GM21717 (cell line): ENCODE measurements around the gene TRPM2.
"Not testable (repeated sequence)": the region's sequence is repeated elsewhere in the genome, so short reads cannot be mapped to it uniquely, and the experiment has no call there.

ENCODE experiments used
- ATAC-seq: cut with Tn5 transposase; IDR thresholded peaks from one replicate; pipeline ENCODE4 v1.9.1; 2021; ENCODE audit warnings: mild to moderate bottlenecking, moderate library complexity; ENCODE audit not compliant: unreplicated experiment

Gene TRPM2

DNA sequence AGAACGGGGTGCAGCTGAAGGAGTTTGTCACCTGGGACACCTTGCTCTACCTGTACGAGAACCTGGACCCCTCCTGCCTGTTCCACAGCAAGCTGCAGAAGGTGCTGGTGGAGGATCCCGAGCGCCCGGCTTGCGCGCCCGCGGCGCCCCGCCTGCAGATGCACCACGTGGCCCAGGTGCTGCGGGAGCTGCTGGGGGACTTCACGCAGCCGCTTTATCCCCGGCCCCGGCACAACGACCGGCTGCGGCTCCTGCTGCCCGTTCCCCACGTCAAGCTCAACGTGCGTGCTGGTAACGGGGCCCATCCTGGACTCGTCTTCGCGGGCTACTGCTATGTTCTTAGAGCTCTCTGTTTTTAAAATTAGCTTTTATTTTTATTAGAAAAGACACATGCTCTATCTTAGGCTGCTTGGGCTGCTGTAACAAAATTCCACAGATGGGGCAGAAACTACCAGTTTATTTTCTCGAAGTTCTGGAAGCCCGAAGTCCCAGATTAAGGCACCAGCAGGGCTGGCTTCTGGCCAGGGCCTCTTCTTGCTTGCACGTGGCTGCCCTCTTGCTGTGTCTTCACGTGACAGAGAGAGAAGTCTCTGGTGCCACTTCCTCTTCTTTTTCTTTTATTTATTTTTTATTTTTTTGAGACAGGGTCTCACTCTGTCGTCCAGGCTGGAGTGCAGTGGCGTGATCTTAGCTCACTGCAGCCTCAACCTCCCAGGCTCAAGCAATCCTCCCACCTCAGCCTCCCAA is 38.1 kb downstream of the TRPM2 start:
- no peak for ATAC-seq

- ATAC-seq = no peak
These were observed 38.8 kb downstream of the TRPM2 start for GRCh38 chr21:44392185-44392584.

DNA sequence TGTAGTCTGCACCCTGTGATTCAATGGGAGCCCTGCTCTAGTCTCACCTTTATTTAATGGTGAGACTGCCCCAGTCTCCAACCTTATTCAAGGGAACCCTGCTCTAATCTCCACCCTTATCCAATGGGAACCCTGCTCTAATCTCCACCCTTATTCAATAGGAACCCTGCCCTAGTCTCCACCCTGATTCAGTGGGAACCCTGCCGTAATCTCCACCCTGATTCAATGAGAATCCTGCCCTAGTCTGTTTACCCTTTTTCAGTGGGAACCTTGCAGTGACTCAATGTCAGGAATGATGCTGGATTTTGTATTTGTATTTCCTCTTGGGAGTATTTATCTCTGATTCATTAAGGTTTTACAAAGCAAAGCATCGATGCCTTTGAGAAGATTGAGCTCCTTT is 39.5 kb downstream of the TRPM2 start:
- ATAC-seq = no peak

DNA sequence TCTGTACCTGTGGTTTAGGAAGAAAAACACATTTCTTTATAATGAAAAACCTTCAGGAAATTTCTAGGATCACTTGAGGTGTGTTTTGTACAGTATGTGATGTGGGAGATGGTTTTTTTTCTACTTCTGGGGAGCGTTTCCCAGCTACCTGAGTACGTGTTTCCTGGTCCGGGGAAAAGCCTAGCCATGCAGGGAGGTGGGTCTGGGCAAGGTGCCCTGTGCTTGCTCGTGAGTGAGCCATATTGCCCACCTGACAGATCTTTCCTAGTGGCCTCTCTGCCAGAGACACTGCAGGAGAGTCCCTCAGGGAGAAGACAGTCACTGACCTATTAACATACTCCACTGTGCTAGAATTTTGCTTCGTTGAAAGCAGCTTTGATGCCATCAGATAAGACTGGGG is 41.3 kb downstream of the TRPM2 start:
- no peak for ATAC-seq

- ATAC-seq = no peak
These were observed 41.8 kb downstream of the TRPM2 start for GRCh38 chr21:44395260-44395659.

DNA sequence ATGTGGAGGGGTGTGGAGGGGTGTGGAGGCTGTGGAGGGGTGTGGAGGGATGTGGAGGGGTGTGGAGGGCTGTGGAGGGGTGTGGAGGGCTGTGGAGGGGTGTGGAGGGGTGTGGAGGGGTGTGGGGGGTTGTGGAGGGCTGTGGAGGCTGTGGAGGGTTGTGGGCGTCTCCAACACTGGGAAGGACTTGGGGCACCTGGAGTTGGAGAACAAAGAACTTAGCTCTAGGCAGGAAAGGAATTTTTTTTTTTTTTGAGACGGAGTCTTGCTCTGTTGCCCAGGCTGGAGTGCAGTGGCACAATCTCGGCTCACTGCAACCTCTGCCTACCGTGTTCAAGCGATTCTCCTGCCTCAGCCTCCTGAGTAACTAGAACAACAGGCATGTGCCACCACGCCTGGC is 43.4 kb downstream of the TRPM2 start:
- ATAC-seq = not testable (repeated sequence)

GRCh38 chr21:44397431-44398031 is 44.1 kb downstream of the TRPM2 start:
- ATAC-seq = no peak

GRCh38 chr21:44398499-44398898 is 45.1 kb downstream of the TRPM2 start:
- ATAC-seq = no peak

GRCh38 chr21:44399151-44399954 is 45.9 kb downstream of the TRPM2 start:
- ATAC-seq = no peak

DNA sequence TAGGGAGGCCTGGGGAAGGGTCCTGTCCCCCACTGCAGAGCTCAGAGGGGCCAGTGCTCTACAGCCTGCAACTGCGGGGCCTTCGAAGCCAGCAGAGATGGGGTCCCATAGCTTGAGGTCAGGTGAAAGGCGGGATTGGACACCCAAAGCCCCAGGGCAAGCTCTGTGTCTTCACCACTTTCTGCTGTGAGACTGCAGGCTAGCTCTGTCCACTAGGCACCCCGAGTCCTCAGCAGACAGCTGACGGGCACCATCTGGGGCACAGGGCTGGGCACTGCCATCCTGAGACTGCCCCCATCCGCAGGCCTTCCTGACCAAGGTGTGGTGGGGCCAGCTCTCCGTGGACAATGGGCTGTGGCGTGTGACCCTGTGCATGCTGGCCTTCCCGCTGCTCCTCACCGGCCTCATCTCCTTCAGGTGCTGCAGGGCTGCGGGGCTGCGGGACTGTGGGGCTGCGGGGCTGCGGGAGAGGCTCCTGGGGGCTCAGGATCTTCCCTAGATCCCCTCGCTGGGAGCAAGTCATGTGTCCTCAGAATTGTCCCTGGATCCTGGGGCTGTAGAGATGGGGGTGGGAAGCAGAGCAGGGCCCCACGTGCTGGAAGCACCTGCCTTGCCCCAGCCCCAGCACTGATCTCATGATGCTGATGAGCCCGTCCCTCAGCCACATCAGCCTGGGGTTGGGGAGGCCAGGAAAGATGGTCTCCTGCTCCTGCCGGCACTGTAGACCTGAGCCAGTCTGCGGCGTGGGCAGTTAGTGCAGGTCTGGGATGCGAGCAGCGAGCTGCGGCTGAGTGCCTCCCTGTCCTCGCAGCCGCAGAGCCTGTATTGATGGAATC is 46.8 kb downstream of the TRPM2 start:
- ATAC-seq = no peak

DNA sequence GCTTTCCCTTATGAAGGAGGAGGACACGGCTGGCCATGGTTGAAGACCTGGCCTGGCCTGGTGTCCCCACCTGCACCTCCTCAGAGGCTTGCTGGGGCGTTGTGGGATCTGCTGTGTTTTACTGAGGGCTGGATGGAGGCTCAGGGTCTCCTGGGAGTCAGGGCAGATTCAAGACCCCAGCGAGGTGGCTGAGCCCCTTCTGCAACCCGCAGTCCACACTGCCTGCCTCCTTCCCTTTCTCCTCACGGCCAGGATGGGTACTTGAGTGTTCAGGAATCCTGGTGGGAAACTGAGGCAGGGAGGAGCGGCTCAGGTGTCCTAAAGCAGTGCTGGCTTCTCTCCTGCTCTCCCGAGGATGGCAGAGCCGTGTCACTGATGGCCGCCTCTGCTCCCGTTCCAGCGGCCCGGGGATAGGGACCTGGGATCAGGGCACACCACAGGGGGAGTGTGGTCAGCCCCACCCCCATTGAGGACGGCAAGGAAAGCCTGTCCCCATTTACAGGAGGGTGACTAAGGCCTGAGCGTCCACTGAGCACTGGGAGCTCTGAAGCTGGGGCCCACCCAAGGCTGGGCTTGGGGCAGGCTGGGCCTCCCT is 47.5 kb downstream of the TRPM2 start:
- no peak for ATAC-seq

- ATAC-seq = no peak
These were observed 48.2 kb downstream of the TRPM2 start for GRCh38 chr21:44401386-44402160.

- no peak for ATAC-seq
These were observed 49.1 kb downstream of the TRPM2 start for GRCh38 chr21:44402323-44403105.

DNA sequence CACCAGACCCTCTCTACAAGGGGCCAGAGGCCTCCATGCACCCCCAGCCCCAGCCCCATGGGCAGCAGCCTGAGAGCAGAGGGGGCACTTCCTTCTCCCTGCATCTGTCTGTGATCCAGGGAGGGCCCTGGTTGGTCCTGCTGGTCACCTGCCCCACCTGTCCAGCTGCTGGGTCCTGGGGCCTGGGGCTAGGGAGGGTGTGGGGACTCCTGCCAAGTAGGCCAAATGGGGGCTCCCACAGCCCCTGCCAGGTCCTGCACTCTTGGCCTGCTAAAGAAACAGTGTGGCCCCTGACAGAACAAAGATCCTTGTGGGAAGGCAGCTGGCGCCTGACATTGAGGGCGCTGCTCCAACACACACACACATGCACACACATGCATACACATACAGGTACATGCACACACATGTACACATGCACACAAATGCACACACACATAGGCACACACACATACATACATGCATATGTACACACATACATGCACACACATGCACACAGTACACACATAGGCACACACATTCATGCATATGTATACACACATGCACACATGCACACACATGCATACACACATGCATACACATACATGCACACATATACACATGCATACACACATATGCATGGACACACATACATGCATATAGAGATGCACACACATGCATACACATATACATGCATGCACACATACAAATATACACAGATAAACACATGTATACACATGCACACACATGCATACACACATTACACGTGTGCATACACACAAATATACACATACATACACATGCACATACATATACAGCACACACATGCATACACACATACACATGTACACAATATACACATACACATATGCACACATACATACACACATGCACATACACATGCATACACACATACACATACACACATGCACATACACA is 49.9 kb downstream of the TRPM2 start:
- ATAC-seq = no peak

GRCh38 chr21:44404482-44404881 is 51.1 kb downstream of the TRPM2 start:
- ATAC-seq = not testable (repeated sequence)

DNA sequence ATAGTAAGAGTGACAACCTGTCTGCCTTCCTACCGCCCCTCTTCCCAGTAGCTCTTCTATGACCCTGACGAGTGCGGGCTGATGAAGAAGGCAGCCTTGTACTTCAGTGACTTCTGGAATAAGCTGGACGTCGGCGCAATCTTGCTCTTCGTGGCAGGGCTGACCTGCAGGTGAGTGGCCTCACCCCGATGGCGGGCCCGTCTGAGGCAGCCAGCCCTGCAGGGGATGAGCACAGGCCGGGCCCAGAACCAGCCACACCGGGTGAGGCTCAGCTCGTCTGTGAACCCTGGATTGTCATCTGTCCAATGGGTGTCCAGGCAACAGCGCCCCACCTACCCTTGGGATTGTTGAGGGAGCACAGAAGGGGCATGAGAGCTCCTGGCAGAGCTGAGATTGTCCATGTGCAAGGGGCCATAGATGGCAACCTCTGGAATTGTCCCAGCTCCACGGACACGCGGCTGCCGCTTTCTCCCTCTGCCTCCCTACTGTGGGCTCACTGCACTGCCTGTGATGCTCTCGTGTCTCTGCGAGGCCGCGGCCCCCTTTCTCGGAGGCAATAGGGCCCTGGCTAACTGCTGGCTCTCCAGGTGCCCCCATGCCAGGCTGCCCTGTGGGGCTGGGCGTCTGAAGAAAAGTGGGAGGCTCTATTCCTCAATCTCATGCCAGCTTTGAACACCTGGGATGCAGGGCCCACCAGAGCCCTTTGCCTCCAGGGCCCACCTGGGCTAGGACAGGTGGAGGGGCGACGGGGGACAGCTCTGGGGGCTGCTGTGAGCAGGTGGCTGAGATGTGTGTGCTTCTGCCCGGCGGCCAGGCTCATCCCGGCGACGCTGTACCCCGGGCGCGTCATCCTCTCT is 51.9 kb downstream of the TRPM2 start:
- ATAC-seq = no peak
